ENCODE data around the gene ERG.

The ERG gene

DNA sequence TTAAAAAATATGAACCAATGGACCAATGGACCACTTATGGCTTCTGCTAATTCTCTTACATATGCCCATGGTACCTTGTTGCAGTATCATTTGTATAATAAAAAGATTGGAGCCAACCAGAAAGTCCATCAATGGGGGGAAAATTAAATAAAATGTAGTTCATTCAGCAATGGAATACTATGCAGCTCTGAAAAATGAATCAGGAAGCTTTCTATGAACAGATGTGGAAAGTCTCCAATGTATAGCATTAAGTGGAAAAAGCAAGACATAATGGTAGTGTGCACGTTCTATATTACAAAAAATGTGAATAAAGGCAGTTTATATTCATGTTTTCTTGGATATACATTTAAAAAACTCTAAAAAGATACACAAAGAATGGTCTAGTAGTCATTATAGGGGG lies 140.2 kb downstream of the ERG start:
- DNase-seq (ENCODE audit: low read depth in 2 of 2) = no peak

DNA sequence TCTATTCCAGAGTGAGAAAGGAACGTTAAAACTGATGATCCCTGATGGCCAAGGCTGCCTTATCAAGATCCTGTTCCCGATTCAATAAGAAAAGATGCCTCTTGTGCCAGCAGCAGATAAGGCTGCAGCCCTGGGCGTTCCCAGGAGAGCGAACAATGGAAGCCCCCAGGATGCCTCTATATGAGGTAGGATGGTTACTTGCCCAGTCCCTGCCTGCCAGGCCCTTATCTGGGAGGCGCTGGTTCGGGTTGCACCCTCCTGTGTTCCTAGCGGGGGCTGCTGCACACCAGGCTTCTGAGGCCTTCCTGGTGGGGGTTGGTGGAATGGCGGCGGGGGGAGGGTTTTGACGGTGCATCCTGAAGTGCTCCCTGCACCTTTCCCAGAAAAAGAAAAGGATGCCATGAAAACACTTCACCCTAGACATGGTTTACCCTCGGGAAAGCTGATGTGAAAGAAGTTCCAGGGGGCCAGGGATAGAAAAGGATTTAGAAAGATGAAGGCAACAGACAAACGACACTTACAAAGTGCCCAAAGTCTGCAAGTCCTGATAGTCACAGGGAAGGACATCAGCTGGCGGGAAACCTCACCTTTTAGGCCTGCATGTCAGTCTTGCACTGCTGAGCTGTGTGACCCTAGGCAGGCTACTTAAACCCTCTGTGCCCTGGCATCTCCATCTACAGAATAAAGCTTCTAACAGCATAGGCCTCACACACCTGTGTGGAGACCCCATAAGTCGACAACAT lies 141.2 kb downstream of the ERG start:
- DNase-seq (ENCODE audit: low read depth in 2 of 2) = no peak

DNA sequence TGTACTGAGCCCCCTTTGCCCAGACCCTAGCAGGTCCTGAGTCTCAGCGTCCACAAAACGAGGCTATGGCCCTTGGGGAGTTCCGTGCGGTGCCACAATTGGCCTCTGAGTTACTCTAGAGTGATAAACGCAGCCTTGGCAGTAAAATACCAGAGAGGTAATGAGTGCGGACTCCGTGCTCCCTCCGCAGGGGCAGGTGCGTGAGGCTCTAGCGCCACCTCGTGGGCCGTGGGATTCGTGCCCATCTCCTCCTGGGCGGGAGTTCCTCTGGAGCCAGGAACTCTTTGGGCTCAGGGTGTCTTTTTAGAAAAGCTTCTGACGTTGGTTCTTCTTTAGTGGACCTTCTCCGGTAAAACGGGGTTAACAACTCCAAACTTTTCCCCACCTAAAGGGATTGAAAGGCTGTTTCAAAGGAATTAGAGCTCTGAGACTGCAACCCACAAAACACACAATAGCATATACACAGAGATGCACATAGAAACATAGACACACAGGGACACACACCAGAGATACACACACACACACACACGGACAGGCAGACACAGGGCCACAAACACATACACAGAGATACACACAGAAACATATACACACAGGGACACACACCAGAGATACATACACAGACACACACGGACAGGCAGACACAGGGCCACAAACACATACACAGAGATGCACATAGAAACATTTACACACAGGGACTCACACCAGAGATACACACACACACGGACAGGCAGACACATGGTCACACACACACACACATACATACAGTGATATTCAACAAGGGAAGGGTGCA lies 142.1 kb downstream of the ERG start:
- DNase-seq (ENCODE audit: low read depth in 2 of 2) = peak; percentile 66 to 67

DNA sequence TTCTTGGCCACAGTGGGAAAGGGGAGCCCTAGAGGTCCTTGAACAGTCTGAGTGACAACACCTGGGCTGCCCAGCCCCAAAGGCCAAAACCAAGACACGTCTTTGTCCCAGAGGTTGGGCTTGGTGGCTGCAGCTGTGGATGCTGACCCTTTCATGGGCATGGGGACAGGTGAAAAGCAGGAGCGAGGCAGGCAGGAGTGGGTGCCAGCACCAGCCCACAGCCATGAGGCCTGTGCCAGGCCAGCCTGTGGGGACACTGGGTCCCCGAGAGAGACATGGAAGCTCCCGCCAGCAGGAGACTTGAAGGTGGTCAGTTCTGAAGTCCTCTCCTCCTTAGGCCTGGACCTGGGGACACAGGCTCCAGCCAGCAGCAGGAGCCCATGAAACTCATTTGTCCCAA lies 142.9 kb downstream of the ERG start:
- DNase-seq (ENCODE audit: low read depth in 2 of 2) = no peak

DNA sequence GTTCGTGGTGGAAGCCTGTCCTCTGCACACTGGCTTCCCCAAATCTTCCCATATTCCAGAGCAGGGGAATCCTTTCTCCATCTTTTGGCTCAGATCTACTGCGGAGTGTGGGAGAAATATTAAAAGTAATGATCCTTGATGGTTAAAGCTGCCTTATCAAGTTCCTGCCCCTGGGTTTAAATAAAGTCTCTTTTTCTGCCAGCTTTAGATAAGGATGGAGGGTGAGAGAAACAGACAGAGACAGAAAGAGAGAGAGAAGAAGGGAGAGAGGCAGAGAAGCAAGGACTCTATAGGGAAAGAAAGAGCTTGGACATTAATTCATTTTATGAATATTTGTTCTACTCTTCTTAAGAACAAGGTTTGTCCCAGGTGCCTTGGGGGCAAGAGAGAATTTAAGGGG lies 143.5 kb downstream of the ERG start:
- DNase-seq (ENCODE audit: low read depth in 2 of 2) = no peak

DNA sequence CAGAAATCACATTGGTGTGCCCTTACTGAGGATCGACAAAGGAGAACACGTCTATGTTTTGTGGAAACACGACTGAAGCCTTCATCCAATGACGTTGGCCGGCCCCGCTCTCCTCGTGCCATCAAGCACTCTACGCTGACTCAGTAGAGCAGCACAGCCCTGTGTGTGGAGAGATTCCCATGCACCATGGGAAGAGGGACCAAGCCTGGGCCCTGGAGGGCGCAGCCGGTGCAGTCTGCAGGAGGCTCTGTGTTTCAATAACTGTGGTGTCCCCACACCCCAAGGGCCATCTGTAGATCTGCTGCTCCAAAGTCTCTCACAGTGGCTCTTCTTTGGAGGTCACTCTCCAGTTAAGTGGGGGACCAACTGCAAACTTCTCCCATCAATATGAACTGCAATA lies 144.0 kb downstream of the ERG start:
- no peak for DNase-seq (ENCODE audit: low read depth in 2 of 2)

DNA sequence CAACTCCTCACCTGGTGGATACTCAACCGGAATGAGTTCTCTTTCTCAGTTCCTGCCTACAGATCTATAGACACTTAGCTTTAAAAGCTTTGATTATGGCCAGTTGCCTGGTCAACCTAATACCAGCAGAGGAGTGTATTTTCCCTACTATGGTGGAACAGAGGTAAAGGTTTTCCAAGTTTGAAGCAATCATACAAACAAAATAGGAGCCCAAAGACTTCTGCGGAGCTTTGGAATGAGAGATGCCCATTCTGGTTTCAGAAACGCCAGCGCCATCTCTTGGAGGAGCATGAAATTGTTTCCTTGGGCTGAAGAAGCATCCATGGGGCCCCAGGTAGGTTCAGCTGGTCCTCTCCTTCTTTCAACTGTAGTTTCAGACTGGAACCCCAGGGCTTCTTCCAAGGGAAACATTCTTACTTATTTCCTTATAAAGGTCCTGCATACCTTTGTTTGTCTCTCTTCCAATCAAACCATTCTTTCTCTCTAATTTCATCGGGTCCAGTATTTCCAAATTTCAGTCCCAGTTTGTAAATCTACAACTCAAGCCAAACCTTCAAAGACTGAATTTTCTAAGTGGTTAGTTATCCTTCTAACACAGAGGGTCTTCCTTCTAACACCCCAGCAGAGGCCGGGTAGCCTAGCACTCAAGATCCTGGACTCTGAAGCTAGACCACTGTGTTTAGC lies 145.6 kb downstream of the ERG start:
- peak; percentile 27 to 39 for DNase-seq (ENCODE audit: low read depth in 2 of 2)

DNA sequence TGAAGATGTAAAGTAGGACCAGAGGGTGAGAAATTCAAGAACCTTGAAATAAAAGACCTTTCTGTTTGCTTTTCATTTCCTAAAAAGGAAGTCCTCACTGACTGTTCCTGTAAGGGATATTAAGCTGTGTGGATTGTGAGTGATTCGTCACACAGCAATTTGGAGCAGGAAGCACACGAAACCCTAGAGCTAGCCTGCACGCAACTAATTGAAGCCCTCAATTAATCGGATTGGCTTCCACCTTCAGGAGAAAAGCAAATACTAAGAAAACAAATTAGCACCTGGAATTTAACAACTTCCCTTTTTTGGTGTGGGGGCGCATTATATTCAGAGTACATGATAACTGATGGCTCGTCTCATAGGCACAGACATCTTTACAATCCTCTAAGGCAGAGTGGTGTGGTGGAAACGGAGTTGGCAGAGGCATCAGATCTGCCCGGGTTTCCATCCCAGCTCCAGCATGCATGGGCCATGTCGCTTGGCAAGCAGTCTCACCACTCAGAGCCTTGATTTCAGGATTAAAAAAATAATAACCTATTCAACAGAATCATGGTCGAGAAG lies 146.2 kb downstream of the ERG start:
- no peak for DNase-seq (ENCODE audit: low read depth in 2 of 2)

DNA sequence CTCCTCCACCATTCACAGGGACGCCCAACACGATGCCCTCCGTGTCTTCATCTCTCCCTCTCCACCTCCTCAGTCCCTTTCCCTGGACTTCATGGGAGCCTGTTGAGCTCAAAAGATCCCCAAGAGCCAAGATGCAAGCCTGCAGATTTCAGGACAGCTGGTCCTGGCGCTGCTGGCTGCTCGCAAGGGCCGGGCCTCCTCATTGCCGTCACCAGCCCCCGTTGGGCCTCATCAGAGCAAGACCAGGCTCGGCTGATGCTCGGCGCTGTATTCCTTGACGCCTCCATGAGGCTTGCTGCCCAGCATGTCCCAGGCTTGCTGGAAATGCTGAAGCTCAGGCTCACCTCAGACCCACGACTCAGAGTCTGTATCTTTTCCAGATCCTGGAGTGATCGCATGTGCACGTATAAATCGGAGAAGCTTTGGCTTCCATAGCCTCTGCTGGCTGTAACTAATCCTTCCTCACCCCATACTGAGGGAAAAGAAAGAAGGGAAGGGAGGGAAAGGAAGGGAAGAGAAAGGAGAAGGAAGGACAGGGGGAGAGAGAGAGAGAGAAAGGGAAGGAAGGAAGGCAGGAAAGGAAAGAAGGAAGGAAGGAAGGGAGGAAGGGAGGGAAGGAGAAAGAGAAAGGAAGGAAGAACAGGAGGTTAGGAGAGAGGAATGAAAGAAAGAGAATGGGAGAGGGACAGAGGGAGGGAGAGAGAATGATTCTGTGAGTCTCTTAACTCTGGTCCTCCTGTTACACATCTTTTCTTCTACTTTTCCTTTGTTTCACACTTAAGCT lies 146.9 kb downstream of the ERG start:
- DNase-seq (ENCODE audit: low read depth in 2 of 2) = no peak

DNA sequence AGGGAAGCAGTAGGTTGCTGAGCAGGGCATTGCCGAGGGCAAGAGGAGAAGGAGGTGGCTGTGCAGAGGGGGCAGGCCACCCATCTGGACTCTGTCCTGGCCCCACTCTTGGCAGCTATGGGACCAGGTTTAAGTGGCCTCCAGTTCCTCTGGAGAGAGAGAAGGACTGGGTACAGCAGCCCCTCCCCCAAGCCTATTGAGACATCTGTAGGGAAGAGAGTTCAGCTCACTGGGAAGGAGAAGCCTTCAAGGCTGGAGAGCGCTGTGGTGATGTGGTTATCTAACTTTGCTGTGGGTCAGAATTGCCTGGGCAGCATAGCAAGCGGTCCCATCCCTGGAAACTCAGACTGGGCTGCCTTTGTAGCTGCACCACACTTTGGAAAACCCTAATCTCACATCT lies 147.6 kb downstream of the ERG start:
- DNase-seq (ENCODE audit: low read depth in 2 of 2) = no peak

DNA sequence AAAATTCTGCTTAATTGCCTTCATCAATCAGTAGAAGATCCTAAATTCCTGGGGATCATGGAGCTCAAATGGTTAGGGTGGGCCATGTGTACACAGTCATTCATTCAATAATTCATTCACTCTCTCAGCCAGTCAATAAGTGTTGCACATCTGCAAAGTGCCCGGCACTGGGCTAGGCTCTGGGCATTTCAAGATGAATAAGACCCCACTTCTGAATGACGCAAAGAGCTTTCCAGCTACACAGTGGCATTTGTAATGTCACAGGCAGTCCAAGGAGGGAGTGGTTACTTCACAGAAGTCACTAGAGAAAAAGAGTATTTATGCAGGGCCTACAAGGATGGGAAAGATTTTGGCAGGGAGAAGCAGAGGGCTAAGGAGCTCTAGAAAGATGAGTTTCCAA lies 148.3 kb downstream of the ERG start:
- no peak for DNase-seq (ENCODE audit: low read depth in 2 of 2)

DNA sequence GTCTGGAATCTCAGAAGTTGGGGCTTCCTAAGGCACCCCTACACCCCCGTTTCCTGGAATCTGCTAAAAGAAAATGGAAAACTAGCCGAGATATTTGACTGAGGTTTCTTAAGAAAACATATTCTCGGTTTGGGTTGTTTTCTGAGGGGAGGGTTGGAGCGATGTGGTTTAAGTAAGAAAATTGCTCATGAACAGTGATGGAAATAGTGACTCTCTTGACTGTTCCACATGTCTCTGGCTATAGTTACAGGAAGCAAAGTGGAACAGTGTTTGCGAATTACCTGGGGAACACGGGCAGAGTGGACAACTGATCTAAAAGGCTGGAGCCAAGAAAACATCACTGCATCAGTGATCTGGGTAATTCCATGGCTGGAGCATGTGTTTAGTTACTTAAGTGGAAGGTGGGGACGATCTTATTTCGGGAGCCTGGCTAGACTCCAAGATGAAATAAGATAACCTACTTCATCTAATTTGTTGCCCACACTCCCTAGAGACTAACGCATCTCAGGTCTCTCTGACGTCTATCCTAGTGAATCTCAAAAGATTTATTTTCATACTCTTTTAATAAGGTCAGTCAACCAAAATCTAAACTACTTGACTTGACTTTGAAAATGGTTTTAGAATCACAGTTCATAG lies 149.0 kb downstream of the ERG start:
- DNase-seq (ENCODE audit: low read depth in 2 of 2) = no peak

DNA sequence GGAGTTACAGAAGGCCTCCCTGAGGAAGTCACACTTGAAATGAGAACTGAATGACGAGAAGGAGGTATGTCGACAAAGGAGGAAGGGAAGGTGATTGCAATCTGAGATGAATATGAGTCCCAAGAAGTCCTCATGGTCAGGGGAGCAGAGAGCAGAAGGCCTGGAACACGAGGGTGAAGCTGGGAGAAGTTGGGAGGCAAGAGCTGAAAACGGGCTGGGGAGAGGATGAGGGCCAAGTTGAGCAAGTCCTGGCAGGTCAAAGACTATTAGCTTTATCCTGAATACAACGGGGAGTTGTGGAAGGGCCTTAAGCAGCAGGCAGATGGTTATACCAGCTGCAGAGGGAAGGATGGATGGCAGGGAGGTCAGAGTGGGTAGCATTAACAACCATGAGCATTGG lies 152.0 kb downstream of the ERG start:
- no peak for DNase-seq (ENCODE audit: low read depth in 2 of 2)

DNA sequence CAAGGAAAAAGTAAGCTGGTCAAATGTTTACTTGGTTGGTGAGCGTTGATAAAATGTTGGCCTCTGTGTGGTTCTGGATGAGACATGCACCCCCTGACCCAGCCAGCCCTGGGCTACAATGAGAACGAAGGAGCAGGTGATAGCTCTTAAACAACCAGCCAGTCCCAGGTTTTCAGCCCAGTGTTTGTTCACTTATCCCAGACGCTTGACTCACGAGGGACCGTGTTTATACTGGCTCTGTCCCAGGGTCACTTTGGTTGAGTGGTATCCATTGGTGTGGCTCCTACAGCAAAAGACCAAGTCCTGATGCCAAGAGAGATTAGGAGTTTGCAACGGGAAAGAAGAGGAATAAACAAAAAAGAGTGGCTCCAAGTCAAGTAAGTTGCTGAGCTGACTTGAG lies 154.6 kb downstream of the ERG start:
- no peak for DNase-seq (ENCODE audit: low read depth in 2 of 2)

DNA sequence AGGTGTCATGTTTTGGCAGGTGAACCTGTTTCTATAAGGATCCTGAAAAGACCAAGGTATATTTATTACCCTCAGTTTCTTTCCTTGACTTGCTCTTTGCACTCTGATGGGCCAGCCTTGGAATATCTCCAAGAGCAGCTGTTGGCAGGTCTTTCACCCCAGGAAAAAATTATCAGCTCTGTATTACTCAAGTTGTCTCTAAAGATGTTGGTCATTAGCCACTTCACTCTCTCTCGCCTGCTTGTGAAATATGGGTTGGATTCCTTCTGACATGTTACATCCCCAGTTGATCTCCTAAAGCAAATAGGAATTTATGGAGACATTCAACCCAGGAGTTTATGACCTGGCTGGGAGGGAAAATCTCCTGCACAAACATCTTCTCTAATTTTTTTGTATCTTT lies 155.5 kb downstream of the ERG start:
- no peak for DNase-seq (ENCODE audit: low read depth in 2 of 2)

DNA sequence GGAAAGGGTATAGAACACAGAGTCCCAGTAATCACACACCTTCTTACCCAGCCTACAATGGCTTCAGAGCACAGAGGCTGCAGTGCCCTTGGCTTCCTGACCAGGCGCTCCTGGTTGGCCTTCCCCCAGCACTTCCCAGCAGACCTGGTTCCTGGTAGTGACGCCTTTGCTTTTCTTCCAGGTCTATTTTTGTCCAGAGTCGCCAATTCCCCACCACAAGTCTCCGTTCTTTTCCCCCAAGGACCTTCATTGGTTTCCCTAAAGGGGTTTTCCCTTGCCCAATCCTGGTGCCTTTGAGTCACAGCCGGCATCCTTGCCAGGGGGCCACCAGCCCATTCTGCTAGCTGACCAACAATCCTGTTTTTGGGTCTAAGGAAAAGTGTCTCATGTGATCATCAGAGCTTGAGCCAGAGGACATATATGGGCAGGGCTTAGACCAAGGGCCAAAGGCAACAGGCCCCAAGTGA lies 156.7 kb downstream of the ERG start:
- no peak for DNase-seq (ENCODE audit: low read depth in 2 of 2)

DNA sequence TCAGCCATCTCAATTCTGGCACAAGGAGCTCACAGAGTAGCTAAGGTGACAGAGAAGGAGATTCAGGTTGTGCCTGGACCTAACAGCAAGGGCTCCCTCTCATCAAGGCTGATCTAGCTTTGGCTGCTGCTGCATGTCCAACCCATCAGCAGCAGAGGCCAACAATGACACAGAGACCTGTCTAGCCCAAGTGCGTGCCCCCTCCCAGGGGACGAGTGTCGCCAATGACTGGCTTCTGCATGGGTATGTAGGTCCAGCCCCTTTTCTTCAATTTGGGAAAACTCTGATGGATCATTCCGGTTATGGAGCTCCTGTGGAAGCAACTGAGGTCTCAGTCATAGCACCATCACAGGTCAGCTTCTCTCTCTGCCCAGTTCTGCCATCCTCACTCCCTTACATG lies 158.1 kb downstream of the ERG start:
- no peak for DNase-seq (ENCODE audit: low read depth in 2 of 2)

DNA sequence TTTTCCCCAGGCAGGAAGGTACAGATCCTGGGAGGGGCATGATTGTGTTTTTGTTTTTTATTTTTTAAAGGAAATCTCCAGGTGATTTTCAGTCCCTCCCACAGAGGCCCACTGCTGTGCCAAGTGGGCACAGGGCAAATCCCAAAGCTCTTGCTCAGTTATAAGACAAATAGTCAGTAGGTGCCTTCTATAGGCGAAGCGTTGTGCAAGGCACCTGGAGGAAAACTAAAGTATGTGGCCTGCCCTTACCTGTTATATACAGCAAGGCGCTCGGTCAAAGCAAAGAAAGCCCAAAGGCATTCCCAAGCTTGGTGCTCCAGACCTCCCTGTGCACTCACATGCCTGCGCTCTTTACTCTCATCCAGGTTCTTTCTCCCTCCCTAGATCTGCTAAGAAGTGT lies 160.5 kb downstream of the ERG start:
- no peak for DNase-seq (ENCODE audit: low read depth in 2 of 2)

DNA sequence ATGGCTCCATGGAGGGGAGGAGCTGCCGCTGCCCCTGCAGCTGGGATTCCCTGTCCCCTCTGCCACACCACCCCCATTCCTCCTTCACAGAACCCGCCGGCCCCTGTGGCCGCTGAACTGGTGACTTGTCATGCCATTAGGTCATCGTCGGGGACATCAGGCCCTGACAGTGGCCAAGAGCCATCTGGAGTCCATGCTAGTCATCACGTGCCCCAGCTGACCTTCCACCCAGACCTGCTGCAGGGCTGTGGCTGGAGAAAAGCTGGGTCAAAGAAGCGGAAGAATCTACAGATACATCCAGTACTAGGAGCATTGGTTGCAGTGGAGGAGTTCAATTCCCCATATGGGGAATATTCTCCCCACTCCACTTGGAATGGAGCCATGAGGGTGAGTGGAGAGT lies 163.4 kb downstream of the ERG start:
- DNase-seq (ENCODE audit: low read depth in 2 of 2) = no peak

DNA sequence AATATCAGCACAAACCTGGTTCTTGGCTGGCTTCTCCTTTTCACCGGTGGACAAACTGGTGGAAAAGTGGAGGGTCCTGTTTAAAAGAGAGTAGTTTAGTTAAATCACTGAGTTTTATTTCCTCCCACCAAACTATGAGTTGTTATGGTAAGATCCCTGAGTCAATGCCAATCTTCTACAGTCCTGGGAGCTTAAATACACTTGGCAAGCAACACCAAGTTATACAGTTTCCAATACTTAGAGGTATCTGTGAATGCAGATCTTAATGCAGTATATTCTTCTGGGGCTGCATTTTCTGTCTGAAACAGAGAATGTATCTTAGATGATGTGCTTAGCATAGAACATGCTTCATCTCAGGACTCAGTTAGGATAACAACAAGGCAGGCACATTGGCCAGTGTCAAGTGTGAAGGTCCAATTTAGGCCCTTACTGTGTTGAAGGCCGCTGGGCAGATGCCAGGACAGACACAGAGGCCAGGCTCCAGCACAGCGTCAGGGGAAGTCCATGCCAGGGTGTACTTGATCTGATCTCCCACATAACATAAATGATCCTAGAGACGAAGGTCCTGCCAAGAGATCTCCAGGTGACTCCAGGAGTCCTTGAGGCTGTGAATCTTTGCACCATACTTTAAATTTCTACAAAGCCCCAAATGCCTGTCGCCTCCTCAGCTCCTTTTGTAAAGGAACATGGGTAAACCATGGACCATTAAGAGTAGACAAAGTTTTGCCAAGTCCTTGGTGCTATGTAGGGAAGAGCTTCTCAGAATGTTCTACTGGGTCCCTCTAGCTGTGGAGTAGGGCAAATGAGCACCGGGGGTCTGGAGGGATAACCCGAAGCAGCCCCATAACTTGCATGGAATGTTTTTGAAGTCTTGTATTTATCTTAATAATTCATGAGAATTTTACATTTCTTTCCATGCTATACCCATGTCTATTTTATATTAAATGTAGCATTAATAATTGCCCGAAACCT lies 164.7 kb downstream of the ERG start:
- no peak for DNase-seq (ENCODE audit: low read depth in 2 of 2)
